ENCODE measurements around the gene ADAMTSL4. TPM values are rescaled to one million over a fixed set of nuclear protein-coding genes. Genes with fewer than 3 reads are reported as not detected.
"Not testable (repeated sequence)": the region's sequence is repeated elsewhere in the genome, so short reads cannot be mapped to it uniquely, and the experiment has no call there.

The ADAMTSL4 gene
- polyA plus RNA-seq, 5 donors, result 12.4 to 24.2 (median 20.6) TPM

DNA sequence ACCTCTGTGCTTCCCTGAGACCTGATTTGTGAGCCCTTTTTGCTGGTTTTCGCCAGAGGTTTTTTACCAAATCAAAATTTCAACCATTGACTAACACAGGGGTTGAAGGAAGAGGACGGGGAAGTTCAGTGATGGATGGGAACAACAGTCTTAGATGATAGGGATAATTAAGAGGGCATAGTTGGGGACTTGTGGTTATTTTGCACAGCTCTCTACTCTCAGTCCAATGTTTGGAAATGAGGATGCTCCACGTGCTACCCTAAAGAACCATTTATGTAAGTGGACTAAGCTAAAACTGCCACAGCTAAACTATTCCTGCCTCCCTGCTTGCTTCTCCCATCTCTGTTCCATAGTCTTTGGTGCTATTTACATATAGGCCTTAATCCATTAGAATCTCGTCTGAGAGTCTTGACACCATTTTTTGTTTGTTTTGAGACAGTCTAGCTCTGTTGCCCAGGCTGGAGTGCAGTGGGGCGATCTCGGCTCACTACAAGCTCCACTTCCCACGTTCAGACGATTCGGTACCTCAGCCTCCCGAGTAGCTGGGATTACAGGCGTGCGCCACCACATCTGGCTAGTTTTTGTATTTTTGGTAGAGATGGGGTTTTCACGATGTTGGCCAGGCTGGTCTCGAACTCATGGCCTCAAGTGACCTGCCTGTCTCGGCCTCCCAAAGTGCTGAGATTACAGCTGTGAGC lies 30.9 kb downstream of the ADAMTSL4 start:
- no peak for DNase-seq

DNA sequence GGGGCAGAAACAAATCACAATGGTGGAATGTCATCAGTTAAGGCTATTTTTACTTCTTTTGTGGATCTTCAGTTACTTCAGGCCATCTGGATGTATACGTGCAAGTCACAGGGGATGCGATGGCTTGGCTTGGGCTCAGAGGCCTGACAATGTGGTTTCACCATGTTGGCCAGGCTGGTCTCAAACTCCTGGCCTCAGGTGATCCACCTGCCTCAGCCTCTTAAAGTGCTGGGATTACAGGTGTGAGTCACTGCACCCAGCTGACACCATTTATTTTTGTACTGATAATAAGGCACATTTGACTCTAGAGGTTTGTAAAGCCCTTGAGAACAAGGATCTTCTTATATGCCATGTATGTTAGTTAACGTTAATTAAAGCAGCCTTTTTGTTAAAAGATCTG lies 31.8 kb downstream of the ADAMTSL4 start:
- not testable (repeated sequence) for DNase-seq

DNA sequence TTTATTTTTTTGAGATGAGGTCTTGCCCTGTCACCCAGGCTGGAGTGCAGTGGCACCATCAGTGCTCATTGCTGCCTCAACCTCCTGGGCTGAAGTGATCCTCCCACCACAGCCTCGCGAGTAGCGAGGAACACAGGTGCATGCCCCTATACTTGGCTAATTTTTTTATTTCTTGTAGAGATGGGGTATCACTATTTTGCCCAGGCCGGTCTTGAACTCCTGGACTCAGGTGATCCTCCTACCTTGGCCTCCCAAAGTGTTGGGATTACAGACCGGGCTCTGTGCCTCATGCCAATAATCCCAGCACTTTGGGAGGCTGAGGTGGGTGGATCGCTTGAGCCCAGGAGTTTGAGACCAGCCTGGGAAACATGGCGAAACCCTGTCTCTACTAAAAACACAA lies 32.2 kb downstream of the ADAMTSL4 start:
- DNase-seq, result not testable (repeated sequence)

DNA sequence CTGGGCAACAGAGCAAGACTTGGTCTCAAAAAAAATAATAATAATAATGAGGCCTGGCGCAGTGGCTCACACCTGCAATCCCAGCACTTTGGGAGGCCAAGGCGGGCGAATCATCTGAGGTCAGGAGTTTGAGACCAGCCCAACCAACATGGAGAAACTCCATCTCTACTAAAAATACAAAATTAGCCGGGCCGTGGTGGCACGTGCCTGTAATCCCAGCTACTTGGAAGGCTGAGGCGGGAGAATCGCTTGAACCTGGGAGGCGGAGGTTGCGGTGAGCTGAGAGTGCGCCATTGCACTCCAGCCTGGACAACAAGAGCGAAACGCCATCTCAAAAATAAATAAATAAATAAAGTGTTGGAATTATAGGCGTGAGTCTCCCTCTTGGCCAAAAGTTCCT lies 32.8 kb downstream of the ADAMTSL4 start:
- DNase-seq, result not testable (repeated sequence)

DNA sequence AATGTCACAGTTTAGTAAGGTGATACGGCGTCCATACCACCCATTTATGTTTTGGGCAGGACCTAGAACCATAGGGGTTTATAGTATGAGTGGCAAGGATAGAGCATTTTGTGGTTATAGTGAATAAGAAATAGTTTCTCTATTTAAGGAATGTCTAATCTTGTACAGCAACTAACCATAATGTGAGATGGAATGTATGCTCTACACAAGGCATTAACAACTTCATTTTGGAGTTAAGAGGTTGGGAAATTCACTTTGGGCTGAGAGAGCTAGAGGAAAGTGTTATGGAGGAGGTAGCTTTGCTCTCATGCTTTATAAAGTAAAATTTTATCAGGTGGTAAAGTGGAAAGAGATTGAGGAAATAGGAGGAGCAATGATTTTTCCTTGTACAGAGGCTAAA lies 33.2 kb downstream of the ADAMTSL4 start:
- no peak for DNase-seq

DNA sequence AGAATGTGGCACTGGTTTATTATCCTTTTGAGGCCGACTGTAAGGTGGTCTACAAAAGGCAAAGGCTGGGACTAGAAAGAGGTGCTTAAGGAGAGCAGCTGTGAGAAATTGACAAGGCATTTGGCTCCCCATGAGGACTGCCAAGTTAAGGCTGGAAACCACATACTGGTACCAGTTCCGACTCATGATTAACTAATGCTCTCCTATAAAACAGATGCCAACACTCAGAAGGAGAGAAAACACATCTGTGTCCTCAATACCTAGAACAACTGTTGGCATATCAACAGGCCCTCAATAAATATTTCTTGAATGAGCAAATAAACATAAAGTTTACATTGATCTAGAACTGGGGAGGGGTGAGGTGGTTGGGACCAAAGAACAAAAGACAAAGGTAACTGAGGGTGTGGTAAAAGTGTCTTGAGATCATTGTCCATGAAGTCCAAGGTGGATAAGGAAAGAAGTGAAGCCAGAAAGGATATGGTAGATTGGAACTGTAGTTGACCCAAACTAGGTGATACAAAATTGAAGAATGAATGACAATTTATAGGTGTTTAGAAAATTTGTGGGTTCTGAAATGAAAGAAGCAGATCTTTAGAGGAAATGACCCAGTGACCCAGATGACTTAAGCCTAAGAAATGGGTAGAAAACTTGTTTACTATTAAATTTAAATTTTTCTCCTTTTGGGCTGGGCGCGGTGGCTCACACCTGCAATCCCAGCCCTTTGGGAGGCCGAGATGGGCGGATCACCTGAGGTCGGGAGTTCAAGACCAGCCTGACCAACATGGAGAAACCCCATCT lies 47.1 kb downstream of the ADAMTSL4 start:
- DNase-seq, result no peak

DNA sequence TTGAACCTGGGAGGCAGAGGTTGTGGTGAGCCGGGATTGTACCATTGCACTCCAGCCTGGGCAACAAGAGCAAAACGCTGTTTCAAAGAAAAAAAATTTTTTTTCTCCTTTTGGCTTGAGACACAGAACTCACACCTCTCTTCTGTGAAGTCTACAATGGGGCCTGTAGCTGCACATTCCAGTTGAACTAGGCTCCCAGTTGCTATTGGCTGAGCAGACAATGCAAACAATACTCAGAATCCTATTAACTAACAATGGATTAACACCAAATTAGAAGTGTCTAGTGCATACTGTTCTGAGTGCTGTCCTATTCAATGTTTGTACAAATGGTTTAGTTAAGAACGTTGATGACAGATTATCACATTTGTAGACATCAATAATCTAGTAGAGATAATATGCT lies 47.8 kb downstream of the ADAMTSL4 start:
- no peak for DNase-seq

DNA sequence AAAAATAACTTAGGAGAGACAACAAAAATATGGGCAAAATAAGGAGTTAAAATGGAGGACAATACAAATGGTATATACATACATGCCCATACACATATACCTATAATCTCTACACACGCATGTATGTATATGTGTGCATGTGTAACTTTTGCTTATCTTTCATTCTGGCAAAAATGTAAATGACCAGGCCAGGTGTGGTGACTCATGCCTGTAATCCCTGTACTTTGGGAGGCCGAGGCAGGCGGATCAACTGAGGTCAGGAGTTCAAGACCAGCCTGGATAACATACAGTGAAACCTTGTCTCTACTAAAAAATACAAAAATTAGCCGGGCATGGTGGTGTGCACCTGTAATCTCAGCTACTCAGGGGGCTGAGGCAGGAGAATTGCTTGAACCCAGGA lies 49.1 kb downstream of the ADAMTSL4 start:
- not testable (repeated sequence) for DNase-seq

DNA sequence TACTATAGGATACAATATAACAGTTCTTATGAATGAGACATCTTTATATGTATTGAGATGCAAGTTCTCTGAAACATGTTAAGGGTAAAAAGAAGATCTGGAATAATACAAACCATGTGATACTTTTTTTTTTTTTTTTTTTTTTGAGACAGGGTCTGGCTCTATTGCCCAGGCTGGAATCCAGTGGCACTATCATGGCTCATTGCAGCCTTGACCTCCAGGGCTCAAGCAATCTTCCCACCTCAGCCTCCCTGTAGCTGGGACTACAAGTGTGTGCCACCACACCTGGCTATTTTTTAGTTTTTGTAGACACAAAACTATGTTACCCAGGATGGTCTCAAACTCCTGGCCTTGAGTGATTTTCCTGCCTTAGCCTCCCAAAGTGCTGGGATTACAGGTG lies 52.3 kb downstream of the ADAMTSL4 start:
- no peak for DNase-seq

DNA sequence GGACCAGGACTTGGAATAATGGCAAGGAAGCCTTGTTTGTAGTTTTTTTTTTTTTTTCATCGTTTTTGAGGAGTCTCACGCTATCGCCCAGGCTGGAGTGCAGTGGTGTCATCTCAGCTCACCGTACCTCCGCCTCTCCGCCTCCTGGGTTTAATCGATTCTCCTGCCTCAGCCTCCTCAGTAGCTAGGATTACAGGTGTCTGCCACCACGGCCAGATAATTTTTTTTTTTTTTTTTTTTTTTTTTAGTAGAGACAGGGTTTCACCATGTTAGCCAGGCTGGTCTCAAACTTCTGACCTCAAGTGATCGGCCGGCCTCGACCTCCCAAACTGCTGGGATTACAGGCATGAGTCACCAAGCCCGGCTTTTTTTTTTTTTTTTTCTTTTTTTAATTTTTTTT lies 53.2 kb downstream of the ADAMTSL4 start:
- not testable (repeated sequence) for DNase-seq

DNA sequence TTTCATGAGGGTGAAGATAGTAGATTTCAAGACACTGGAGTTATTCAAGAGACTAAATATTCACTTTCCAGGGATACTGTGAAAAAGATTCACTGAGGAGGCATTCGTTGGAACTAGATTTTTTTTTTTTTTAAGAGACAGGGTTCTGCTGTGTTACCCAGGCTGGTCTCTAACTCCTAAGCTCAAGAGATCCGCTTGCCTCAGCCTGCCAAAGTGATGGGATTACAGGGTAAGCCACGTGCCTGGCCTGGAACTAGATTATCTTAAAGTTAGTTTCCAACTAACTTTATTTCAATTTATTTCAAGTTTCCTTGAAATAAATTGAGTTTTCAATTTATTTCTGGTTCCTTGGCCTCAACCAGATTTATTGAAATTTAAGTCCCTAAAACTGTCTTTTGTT lies 54.5 kb downstream of the ADAMTSL4 start:
- no peak for DNase-seq

DNA sequence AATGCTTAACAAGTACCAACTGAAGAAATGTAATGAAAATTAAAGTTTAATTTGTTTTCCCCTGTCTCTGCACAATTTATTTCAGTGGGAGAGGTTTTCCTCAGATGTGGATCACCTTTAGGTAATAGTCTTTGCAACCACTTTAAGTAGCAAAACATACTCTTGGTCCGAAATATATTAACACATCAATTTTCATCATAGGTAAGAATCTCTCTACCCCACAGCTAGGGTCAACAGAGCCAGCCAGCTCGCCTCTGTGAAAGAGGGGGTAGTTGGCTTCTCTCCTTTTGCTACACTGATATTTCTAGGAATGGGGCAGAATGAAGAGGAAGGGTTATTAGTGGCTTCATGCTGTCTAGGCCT lies 55.0 kb downstream of the ADAMTSL4 start:
- no peak for DNase-seq

DNA sequence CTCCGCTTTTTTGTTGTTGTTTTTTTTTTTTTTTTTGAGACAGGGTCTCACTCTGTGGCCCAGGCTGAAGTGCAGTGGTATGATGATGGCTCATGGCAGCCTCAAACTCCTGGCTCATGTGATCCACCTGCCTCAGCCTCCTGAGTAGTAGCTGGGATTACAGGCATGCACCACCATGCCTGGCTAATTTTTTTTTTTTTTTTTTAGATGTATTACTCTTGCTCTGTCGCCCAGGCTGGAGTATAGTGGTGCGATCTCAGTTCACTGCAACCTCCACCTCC lies 56.2 kb downstream of the ADAMTSL4 start:
- not testable (repeated sequence) for DNase-seq

DNA sequence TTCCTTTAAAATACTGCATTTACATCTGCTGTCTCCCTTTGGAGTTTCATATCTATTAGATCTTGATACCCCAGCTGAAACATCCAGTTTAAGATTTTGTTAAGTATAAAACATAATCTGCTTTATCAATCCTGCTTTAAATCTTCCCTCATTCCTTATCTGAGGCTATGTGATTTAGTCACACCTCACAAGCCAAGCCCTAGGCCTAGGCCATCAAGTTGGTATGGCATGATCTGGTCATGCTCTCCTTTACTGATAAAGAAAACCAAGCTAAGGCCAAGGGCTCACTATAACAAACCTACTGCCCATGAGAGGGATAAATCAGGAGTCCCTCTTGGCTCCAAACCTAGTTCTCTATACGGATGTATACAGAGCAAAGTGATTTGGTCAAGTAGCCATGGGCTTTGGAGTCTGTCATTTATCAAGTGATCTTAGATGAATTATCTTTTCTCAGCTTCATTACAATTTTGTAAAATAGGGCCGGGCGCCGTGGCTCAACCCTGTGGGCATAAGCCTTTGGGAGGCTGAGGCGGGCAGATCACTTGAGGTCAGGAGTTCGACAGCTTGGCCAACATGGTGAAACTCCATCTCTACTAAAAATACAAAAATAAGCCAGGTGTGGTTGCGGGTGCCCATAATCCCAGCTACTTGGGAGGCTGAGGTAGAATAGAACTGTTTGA lies 57.4 kb downstream of the ADAMTSL4 start:
- DNase-seq, result no peak

DNA sequence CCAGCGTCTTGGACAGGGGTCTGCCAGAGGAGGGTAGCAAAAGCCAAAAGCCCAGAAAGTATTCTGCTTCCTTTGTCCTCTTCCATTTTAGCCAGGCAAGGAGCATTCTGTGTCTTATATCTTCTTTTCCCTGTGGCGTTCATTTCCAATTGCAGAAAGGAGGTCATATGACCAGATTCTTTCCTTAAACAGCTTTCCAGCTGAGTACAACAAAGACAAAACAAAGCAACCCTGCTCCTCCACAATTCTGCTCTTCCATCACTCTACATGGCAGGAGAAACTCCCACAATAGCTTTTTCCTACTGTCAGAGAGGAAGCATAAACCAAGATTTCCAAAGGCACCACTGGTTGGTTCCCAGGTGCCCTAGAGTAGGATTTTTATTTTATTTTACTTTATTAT lies 60.5 kb downstream of the ADAMTSL4 start:
- no peak for DNase-seq

Other genes with a start within 250 kb of the ADAMTSL4 start
- gene PRPF3, start 227.9 kb upstream of the ADAMTSL4 start, polyA plus RNA-seq (ENCODE audit: insufficient read depth in 1 of 5, insufficient read length in 5 of 5, low replicate concordance in 1 of 5), result 100 to 1,000 TPM; 108 to 143 (median 120) TPM
- 10 to 100 TPM; 33.9 to 43.7 (median 41.8) TPM for gene RPRD2, start 185.3 kb upstream of the ADAMTSL4 start, polyA plus RNA-seq (ENCODE audit: insufficient read depth in 1 of 5, insufficient read length in 5 of 5, low replicate concordance in 1 of 5)
- 10 to 100 TPM; 21.9 to 35.0 (median 26.7) TPM for gene TARS2, start 62.0 kb upstream of the ADAMTSL4 start, polyA plus RNA-seq (ENCODE audit: insufficient read depth in 1 of 5, insufficient read length in 5 of 5, low replicate concordance in 1 of 5)
- 1 to 10 TPM; 2.2 to 4.1 (median 3.2) TPM for gene ECM1, start 41.3 kb upstream of the ADAMTSL4 start, polyA plus RNA-seq (ENCODE audit: insufficient read depth in 1 of 5, insufficient read length in 5 of 5, low replicate concordance in 1 of 5)
- gene FALEC, start 33.7 kb upstream of the ADAMTSL4 start, polyA plus RNA-seq (ENCODE audit: insufficient read depth in 1 of 5, insufficient read length in 5 of 5, low replicate concordance in 1 of 5), result under 1 TPM; 0.55 to 0.95 (median 0.76) TPM
- 100 to 1,000 TPM; 118 to 196 (median 166) TPM for gene MCL1, start 30.2 kb downstream of the ADAMTSL4 start, polyA plus RNA-seq (ENCODE audit: insufficient read depth in 1 of 5, insufficient read length in 5 of 5, low replicate concordance in 1 of 5)
- 100 to 1,000 TPM; 197 to 241 (median 224) TPM for gene ENSA, start 80.2 kb downstream of the ADAMTSL4 start, polyA plus RNA-seq (ENCODE audit: insufficient read depth in 1 of 5, insufficient read length in 5 of 5, low replicate concordance in 1 of 5)
- 10 to 100 TPM; 30.4 to 42.0 (median 40.8) TPM for gene GOLPH3L, start 147.7 kb downstream of the ADAMTSL4 start, polyA plus RNA-seq (ENCODE audit: insufficient read depth in 1 of 5, insufficient read length in 5 of 5, low replicate concordance in 1 of 5)
- under 1 TPM in 2 of 5 donors, not detected in 3; 0.10 TPM for gene HORMAD1, start 171.5 kb downstream of the ADAMTSL4 start, polyA plus RNA-seq (ENCODE audit: insufficient read depth in 1 of 5, insufficient read length in 5 of 5, low replicate concordance in 1 of 5)
- 10 to 100 TPM; 22.2 to 30.5 (median 25.3) TPM for gene CTSS, start 216.4 kb downstream of the ADAMTSL4 start, polyA plus RNA-seq (ENCODE audit: insufficient read depth in 1 of 5, insufficient read length in 5 of 5, low replicate concordance in 1 of 5)

Data from right lung (tissue), 5 donors.